Stimulated activated CD8-positive, alpha-beta memory T cell treated with anti-CD3 and anti-CD28 coated beads, Interleukin-7, amount 100 ng/mL, for 4 hours (primary cell): Measurements from ENCODE around the gene CD79A.
"Not testable (repeated sequence)": the region's sequence is repeated elsewhere in the genome, so short reads cannot be mapped to it uniquely, and the experiment has no call there.

Experiments
- DNase-seq, 2 donors: peaks; one replicate each; pipeline ENCODE4 v3.0.0-alpha.2; 2020; ENCODE audit warnings: low read depth in 2 of 2

CD79A gene

DNA sequence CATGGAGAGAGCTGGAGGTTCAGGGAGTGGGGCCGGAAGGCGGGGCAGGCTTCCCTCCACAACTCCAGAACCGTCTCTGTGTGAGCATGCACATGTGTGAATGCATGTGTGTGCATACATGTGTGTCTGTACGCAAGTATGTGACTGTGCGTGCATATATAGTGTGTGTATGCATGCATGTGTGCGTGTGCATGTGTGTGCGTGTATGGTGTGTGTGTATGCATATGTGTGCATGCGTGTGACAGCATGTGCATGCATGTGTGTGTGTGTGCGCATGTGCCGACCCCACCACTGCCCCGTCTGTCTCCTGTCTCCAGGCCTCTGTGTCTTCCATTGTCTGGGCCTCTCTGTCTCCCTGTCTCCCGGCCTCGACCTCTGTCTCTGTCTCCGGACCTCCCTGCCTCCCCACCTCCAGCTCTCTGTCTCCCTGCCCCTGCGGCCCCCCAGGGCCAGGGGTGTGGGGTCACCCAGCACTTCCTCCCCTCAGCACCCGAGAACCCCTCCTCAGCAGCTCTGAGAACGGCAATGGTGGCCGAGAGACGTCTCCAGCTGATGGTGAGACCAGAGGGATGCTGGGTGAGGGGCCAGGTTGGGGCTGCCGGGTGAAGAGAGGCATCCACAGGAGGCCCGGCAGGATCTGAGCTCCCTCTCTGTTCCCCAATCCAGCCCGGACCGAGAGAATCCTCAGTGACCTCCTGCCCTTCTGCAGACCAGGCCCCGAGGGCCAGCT, 28.4 kb downstream of the CD79A start:
- DNase-seq, result no peak

DNA sequence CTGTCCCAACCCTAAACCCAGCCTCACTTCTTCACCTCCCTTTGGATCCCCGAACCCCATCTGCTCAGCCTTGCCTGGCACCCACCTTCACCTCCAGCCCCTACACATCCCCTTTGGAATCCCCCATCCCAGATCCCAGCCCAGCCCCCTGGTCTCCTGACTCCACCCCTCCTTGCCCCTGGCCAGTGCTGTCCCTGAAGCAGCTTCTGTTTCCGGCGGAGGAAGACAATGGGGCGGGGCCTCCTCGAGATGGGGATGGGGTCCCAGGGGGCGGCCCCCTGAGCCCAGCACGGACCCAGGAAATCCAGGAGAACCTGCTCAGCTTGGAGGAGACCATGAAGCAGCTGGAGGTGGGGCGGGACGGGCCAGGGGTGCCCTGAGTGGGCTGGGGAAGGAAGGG, 29.2 kb downstream of the CD79A start:
- no peak for DNase-seq

GRCh38 chr19:41906916-41907680, 30.0 kb downstream of the CD79A start:
- DNase-seq, result no peak

DNA sequence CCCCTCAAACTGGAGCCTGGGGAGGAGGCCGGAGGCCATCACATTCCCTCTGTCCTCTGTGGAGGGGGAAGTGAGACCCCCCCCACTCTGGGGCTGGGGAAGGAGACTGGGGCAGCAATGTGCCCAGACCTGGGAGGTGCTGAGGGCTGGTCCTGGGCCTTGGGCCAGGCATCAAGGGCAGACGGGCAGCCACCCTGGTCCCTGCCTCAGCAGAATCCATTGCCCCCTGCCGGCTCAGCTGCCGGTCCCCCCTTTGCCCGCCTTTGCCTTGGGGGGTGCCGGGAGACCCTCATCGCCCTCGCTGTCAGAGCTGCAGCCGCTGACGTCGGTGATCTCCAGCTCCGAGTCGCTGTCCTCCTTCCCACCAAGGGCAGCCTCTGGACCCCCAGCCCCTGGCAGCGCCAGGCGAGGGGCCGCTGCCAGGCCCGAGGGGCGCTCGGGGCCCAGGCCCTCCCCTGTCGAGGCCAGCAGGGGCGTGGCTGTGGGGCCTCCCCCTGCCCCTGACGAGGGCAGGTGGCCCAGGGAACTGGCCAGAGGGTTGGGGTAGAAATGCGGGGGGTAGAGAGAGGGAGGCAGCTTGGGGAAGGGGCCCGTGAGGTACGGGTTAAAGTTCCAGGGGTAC, 31.0 kb downstream of the CD79A start:
- DNase-seq, result no peak

DNA sequence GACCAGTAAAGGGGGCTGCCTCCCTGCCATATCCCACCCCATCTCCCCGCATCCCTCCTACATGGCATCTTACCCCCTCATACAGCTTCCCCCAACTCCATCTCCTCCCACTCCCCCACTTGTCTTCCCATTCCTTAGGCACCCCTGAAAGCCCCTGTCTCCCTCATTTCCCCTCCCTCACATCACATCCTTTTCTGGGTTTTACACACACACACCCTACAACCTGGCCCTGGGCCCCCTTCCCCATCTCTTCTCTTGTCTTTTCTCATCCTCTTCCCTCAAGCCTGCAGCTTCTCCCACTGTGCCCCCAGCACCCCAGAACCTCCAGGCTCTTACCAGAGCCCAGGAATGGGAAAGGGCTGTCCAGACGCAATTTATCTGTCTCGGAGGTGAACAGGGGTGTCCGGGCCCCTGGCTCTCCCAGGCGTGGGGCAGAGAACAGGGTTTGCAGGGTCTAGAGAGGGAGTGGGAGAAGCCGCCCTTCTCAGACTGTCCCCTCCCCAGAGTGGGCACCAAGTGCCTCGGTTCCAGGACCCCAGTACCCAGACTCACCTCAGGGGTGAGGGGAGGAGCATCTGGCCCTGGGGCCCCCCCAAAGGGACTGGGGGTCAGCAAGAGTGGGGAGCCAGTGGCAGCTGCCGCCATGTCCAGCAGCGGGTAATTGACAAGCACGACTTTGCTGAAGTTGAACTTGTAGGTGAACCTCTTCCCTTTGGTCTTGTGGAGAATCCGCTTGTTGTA, 31.8 kb downstream of the CD79A start:
- DNase-seq, result no peak

DNA sequence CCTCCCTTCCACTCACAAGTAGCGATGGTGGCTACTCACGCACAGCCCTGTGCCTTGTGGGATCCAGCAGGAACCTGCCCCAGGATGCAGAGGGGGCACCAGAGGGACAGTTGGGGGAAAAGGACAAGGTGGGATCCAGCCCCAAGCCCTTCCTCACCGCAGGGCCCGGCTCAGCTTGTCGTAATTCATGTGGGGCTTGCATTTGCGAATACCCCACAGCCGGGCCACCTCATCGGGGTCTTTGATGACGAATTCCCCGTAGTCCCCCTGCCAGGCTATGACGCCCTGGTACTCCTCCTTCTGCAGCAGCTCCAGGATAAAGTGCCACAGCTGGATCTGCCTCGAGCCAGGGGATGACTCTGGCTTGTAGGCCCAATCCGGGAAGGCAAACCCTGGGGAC, 32.6 kb downstream of the CD79A start:
- DNase-seq, result no peak

DNA sequence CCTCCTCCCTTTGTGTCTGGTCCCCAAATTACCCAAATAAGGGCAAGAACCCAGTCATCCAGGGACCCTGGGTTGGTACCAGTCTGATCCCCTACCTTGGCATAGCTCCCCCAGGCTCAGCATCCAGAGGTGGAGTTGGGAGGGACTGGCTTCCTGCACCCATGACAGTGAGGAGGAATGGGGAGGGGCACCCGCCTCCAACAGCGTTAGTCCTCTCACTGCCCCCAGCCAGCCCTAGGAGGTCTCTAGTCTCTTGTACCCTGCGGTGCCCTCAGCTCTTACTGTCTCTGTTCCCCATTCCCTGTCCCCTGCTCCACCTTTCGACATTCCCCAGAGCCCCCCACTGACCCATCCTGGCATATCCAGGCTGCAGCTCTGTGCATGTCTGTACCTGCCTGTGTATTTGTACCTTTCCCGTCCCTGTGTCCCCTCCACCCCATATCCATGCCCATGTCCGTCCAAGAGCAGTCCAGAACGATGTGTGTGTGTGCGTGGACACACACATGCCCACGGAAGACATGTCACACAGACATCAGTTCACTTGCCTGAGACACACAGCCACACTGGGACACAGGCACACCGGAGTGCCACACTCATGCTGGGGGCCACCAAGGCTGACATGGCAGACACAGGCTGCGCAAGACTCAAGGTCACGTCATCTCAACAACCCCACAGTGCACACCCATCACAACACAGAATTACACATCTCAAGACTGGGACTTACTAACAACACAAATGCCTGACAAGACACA, 33.3 kb downstream of the CD79A start:
- no peak for DNase-seq

- DNase-seq, result no peak
Observed at GRCh38 chr19:41910992-41911888, 34.2 kb downstream of the CD79A start.

DNA sequence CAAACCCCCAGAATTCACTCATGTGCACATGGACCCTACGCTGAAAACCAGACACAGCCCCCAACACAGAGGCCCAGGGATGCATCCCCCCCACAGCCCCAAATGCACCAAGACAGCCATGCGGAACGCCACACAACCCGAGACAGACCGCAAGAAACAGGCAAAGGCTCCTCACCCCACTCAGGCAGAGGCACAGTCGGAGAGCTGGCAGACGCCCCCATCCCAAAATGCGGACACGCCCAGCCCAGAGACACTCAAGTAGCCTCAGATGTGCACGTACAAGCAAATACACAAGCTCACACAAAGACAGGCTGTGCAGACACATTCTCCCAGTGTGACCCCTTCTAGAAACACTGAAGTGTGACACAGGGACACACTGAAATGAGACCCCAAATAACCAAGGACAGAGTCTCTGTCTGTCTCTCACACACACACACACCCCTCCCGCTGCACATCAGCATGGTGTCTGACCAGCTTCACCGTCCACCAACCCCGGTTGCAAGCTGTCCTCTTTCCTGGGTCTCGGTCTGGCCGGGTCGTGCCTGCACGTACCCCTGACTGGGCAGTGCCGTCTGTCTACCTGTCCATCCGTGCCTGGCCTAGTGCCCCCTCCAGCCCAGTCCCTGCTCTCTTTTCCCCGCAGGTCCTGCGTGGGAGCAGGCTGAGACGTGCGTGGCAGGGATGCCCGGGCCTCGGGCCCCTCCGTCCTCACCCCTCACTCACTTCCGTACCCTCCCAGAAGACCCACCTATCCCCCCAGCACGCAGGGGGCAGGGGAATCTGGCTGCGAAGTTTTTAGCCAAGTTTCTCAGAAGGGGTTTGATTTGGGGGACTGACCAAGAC, 35.0 kb downstream of the CD79A start:
- DNase-seq, result no peak

DNA sequence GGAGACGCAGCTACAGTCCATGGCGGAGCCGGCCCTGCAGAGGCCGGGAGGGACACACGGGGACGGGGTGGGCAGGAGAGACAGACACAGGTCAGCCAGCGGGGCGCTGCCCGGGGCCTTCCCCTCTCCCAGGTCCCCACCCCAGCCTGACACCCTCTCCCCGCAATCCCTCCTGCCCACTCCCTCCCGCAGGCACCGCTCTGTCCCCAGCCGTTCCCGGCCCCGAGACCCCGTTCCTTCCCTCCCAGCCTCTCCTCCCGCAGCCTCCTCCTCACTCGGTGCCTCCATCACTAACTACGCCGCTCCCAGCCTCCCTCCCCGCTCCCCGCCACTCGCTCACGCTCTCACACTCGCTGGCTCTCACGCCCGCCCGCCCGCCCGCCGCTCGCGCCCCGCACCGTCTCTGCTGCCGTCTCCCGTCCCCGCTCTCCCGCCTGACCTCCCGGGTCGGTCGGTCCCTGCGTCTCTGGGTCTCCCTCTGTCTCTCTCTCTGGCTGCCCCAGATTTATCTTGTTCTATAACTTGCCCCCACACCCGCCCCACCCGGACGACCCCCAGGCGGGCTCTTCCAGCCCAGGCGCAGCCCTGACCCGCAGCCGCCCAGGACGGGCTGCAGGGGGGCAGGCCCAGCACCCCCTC, 35.9 kb downstream of the CD79A start:
- DNase-seq, result no peak

DNA sequence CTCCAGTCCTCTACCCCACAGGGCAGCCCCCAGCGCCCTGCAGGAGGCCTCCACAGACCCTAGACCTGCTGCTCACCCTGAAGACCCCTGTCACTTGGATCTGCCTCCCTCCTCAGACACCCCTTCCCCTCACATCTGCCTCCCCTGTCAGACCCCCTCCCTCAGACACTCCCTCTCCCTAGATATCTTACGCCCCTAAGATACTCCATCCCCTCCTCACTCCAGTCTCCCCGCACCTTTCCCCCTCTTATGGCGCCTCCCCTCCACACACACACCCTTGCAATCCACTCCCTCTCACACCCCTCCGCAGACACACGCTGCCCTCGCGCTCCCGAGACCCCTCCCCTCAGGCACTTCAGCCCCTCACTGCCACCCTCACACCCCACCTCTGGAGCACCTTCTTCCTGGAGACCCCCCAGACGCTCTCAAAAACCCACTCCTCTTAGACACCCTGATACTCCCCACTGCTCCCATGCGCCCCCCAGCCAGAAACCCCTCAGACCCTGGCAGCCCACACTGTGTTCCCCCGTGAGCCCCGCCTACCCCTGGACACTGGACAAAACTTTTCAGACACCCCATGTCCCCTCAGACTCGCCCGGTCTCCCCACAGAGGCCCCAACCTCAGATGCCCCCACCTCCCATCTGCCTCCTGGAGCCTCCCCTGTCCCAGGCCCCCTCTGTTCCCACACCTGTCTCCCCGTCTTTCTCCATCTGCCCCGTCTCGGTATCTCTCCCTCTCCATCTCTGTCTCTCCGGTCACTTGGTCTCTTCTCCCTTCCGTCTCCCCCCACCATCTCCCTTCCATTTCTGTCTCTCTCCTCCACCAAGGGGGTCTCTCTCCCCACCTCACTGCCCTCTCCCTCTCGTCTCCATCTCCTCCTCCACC, 36.7 kb downstream of the CD79A start:
- DNase-seq, result no peak

GRCh38 chr19:41914424-41914834, 37.4 kb downstream of the CD79A start:
- DNase-seq, result not testable (repeated sequence)

GRCh38 chr19:41915021-41915775, 38.1 kb downstream of the CD79A start:
- DNase-seq, result no peak

- DNase-seq, result no peak
Observed at GRCh38 chr19:41915776-41916414, 38.8 kb downstream of the CD79A start.

DNA sequence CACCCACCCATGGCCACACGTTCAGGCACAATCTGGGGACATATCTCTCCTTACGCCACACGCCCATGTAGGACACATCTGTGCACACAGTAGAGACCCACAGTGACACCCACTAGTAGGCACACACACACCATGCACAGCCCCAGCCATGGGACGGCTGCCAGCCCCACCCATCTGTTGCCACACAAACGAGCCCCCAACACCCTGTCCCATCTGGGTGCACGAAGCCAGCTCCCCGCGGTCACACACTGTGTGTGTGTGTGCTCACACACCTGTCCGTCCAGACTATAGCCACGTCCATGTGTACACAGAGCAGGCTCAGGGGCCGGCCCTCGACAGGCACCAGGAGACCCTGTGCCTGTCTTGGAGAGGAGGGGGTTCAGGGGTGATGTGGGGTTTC, 40.6 kb downstream of the CD79A start:
- DNase-seq, result no peak

DNA sequence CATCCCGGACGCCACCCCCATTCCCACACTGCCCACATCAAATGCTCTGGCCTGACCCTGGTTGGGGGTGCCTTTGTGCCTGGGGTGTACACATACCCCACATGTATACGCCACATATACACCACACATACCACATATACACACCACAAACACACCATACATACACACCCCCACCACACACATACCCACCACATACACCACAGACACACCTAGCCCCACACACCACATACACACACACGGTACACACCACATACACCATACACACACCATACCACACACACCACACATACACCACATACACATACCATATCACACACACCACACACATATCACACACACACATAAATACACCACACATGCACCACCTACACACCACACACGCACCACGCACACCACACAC, 41.0 kb downstream of the CD79A start:
- DNase-seq, result no peak
